ENCODE data around the gene CDCA5. TPM values are rescaled to one million over a fixed set of nuclear protein-coding genes. Genes with fewer than 3 reads are reported as not detected.

The CDCA5 gene
- total and polyA plus RNA-seq, 9 donors: 0.38 to 2.8 (median 0.79) TPM; not detected in 1

DNA sequence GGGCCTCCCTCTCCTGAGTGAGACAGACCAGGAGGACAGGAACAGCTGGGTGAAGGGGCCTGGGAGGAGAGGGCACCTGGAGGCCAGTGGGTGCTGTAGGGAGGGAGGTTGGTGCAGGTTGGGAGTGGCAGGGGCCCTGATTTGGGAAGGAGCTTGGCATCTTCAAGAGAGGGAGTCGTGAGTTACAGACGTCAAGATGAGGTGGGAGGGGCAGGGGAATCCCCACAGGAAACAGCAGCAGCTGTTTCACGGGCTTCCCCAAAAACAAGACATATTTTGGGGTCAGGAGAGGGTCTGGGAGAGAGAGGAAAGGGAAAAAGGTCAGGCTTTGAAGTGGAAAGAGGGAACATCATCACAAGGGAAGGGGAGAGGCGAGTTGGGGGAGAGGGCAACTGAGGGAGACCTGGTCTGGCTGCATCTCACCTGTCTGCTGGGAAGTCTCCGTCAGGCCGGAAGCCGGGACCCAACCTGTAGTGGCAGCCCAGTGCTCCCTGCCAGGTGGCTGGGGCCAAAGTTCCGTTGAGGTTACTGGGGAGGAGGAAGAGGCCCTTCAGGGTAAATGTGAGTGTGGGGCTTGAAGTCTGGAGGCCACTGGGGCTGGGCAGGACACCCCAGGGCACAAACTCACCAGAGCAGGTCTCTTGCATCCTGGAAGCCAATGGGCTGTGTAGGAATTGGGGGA lies 29.9 kb downstream of the CDCA5 start:
- no peaks in the 10 kb centered on the region for H3K27me3 ChIP-seq
- no peak overlapping the region for H3K27ac ChIP-seq
- no peaks in the 10 kb centered on the region for H3K4me1 ChIP-seq (ENCODE audit: insufficient read depth)
- 40 to 44% (median 41%) methylated on average over 8 of the region's 8 CpGs for WGBS, 3 donors
- intact Hi-C loops (cut with DNase I): no loop called here
- H3K4me3 ChIP-seq: no peak overlapping the region
- DNase-seq: no peak
- TF ChIP-seq EP300 (IDR thresholded peaks at IDR 0.05) (no peak), POLR2A (IDR thresholded peaks at IDR 0.05) (no peak)
- TF ChIP-seq, protein P1, sequence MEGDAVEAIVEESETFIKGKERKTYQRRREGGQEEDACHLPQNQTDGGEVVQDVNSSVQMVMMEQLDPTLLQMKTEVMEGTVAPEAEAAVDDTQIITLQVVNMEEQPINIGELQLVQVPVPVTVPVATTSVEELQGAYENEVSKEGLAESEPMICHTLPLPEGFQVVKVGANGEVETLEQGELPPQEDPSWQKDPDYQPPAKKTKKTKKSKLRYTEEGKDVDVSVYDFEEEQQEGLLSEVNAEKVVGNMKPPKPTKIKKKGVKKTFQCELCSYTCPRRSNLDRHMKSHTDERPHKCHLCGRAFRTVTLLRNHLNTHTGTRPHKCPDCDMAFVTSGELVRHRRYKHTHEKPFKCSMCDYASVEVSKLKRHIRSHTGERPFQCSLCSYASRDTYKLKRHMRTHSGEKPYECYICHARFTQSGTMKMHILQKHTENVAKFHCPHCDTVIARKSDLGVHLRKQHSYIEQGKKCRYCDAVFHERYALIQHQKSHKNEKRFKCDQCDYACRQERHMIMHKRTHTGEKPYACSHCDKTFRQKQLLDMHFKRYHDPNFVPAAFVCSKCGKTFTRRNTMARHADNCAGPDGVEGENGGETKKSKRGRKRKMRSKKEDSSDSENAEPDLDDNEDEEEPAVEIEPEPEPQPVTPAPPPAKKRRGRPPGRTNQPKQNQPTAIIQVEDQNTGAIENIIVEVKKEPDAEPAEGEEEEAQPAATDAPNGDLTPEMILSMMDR (IDR thresholded peaks at IDR 0.05): no peak
- H3K36me3 ChIP-seq: no peaks in the 10 kb centered on the region
- H3K9me3 ChIP-seq: no peaks in the 10 kb centered on the region

DNA sequence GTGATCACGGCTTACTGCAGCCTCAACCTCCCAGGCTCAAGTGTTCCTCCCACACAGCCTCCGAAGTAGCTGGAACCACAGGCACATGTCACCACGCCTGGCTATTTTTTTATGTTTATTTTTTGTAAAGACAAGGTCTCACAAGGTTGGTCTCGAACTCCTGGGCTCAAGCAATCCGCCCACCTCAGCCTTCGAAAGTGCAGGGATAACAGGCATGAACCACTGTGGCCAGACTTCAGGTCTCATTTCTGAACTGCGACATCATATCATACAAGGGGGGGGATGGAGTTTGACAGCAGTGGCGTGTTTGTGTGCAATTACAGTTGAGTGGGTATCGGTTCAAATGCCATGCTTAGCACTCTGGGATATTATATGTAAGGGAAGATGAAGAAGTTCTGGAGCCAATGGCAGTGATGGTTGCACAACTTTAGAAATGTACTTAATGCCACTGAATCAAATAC lies 32.4 kb downstream of the CDCA5 start:
- no peaks in the 10 kb centered on the region for H3K9me3 ChIP-seq
- no peak overlapping the region for H3K4me3 ChIP-seq
- 61 to 68% (median 67%) methylated on average over 9 of the region's 9 CpGs for WGBS, 3 donors
- peaks cover 6% of the 10 kb centered on the region for H3K4me1 ChIP-seq (ENCODE audit: insufficient read depth)
- H3K27me3 ChIP-seq: no peaks in the 10 kb centered on the region
- no peaks in the 10 kb centered on the region for H3K36me3 ChIP-seq
- DNase-seq: no peak
- TF ChIP-seq POLR2A (IDR thresholded peaks at IDR 0.05) (no peak), EP300 (IDR thresholded peaks at IDR 0.05) (no peak)
- TF ChIP-seq, protein P1 (IDR thresholded peaks at IDR 0.05): no peak
- H3K27ac ChIP-seq: no peak overlapping the region
- intact Hi-C loops (cut with DNase I): no loop called here

DNA sequence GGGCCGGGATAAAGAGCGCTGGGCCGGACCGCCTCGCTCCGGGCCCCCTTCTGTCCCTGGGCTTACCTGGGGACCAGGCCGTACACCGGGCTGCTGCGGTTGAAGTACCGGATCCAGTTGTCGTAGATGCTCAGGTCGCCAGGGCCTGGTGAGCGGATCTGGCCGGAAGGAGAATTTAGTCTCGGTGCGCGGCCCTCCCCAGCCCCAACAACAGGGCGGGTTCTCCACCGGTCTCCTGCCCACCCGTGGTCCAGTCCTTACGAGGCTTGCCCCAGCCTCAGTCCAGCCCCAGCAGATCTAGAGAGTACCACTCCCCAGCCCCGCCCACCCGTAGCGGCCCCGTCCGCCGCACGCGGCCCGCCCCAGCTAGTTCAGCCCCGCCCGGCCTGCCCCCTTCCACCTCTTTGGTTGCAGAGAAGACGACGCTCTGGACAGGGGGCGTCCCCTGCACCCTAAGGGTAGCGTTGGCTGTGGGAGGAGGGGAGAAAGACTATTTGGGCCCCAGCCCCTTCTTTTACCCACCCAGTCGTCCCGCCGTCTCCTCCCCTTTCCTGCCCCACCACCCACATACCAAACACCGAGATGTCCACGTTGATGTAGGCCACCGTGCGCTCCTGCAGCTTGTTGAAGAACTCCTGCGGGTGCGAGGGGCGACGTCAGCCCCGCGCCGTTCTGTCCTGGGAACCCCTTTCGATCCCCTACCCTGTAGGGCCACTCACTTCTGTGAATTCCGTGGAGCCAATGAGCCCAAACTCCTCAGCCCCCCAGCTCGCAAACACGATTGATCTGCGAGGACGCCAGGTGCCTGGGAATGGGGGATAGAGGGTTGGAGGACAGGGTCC lies 36.0 kb downstream of the CDCA5 start:
- intact Hi-C loops (cut with DNase I): no loop called here
- Histone ChIP-seq H3K27ac (peak overlapping the region; percentile 11 to 23), H3K27me3 (no peaks in the 10 kb centered on the region), H3K4me3 (peak overlapping the region; percentile 52), H3K4me1 (ENCODE audit: insufficient read depth) (peaks cover 8% of the 10 kb centered on the region), H3K9me3 (no peaks in the 10 kb centered on the region), H3K36me3 (no peaks in the 10 kb centered on the region)
- TF ChIP-seq, protein P1 (IDR thresholded peaks at IDR 0.05): no peak
- TF ChIP-seq POLR2A (IDR thresholded peaks at IDR 0.05) (no peak), EP300 (IDR thresholded peaks at IDR 0.05) (no peak)
- 5 to 14% (median 8%) methylated on average over 26 to 56 of the region's 56 CpGs for WGBS, 3 donors
- DNase-seq: peak in 3 of 5 donors; percentile 46 to 56 (median 48)

DNA sequence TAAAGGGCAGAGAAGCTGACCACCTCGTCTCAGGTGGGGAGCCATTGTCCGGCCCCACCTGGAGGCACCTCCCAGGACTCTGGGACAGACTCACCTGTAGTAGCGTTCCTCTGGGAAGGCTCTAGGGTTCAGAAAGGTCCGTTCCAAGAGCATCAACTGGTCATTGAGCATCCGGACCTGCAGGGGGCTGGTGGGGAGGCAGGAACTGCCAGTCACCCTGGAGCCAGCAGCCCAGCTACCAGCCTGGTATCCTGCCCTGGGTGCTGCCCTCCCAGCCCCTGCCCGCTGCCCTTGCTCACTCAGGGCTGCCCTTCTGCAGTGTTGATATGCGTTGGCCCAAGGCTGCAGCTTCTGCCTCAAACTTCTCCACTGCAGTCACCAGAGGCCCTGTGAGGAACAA lies 38.1 kb downstream of the CDCA5 start:
- DNase-seq: no peak
- TF ChIP-seq POLR2A (IDR thresholded peaks at IDR 0.05) (no peak), EP300 (IDR thresholded peaks at IDR 0.05) (no peak)
- TF ChIP-seq, protein P1 (IDR thresholded peaks at IDR 0.05): no peak
- no peaks in the 10 kb centered on the region for H3K27me3 ChIP-seq
- 73 to 87% (median 82%) methylated on average over 7 of the region's 7 CpGs for WGBS, 3 donors
- peaks cover 8% of the 10 kb centered on the region for H3K4me1 ChIP-seq (ENCODE audit: insufficient read depth)
- intact Hi-C loops (cut with DNase I): no loop called here
- no peak overlapping the region for H3K27ac ChIP-seq
- no peaks in the 10 kb centered on the region for H3K9me3 ChIP-seq
- H3K36me3 ChIP-seq: no peaks in the 10 kb centered on the region
- H3K4me3 ChIP-seq: no peak overlapping the region

All from ovary (tissue), 9 donors.